ENCODE results near the gene AGO3. TPM values are rescaled to one million over a fixed set of nuclear protein-coding genes. Genes with fewer than 3 reads are reported as not detected.

AGO3 gene
- total RNA-seq, 1 experiment from 2014 or later = 13.3 TPM

DNA sequence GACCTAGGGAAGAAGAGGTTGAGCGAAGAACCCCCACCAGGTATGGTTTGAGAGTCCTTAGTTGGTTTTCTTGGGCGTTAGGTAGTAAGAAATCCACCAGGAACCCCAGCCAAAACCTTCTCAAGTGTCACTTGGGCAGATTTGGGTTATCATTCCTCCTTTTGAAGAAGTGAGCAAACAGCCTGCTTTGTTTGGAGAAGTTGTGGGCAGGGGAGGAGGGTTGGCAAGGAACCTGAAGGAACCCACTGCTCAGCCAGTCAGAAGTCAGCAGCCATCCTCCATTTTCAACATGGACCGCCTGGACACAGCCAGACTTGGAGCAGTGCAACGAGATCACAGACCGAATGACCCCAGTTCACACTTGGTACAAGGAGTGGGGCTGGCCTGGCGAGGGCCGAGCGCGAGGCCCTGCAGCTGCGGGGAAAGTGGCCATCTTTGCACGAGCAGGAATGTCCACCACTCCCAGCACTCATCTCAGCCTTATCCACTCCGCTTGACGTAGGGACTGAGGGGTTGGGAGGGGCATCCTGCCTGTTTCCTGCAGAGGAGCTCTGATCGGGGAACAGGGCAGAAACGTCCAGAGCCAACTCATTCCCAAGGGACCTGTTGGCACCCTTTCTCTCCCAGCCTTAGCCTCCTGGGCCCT lies 165.0 kb downstream of the AGO3 start:
- DNase-seq (ENCODE audit: low read depth) = no peak

DNA sequence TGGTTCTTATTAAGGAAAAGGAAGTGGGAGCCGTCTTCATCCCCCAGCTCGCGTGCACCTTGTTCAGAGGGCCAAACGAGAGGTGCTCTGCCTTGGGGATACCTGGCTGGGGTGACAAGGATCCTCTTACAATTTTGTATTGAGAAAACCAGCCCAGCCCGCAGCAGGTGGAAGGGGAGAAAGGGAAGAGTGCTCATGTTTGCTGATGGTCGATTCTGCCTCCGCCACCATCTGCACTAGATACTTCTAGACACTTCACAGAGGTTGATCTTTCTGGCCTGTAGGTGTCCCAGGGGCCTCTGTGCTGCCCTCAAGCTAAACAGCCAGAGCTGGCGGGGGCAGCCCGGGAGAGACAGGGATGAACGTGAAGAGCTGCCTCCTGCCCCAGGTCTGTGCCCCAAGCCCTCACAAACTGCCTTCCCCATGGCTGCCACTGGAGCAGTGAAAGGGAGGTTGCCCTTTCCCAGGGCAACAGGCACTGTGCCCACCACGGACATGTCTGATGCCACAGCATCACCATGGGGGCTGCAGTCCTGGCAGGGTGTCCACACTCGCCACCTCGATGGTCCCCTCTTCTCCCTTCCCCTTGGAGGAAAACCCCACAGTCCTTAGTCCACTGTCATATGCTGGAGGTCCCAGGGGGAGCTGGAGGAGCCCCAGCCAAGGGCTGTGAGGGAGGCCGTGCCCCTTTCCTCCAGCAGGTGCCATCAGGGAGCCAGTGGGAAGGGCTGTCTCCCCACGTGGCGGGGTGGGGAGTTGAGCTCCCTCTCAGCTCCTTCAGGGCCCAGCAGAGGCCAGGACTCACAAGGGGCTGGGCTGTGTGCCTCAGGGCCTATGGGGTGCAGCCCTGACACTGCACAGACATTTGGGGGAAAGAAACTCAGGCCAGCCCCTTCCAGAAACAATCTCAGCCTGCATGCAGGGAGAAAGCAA lies 165.9 kb downstream of the AGO3 start:
- peak; percentile 30 for DNase-seq (ENCODE audit: low read depth)

DNA sequence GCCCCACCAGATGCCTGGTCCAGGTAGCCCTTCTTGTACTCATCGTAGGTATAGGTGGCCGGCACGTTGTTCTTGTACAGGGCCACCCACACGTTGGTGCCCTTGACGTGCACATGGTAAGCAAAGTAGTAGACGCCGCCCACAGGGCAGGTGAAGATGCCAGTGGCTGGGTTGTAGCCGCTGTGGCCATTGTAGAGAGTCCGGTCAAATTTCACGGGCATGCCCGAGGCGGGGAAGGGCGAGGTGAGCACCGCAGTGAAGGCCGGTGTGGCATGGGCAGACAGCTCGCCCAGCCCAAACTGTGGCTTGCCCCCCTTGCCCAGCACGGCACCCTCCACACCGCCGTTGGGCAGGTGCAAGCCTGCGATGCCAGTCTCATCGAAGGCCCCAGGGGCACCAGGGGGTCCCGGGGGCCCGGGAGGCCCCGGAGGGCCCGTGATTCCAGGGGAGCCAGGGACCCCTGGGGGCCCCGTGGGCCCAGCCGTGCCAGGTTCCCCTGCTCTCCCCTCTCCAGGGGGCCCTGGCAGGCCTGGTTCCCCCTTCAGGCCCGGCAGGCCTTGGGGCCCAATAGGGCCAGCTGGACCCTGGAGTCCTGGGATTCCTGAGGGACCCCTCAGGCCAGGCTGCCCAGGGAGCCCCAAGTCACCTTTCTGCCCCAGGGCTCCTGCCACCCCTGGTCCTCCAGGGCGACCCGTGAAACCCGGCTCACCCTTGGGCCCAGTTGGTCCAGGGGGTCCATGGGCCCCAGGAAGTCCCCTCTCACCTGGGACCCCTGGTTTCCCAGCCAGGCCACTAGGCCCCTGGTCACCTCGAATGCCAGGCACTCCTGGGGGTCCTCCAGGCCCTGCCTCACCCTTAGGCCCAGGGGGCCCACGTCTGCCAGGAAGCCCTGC lies 167.0 kb downstream of the AGO3 start:
- no peak for DNase-seq (ENCODE audit: low read depth)

DNA sequence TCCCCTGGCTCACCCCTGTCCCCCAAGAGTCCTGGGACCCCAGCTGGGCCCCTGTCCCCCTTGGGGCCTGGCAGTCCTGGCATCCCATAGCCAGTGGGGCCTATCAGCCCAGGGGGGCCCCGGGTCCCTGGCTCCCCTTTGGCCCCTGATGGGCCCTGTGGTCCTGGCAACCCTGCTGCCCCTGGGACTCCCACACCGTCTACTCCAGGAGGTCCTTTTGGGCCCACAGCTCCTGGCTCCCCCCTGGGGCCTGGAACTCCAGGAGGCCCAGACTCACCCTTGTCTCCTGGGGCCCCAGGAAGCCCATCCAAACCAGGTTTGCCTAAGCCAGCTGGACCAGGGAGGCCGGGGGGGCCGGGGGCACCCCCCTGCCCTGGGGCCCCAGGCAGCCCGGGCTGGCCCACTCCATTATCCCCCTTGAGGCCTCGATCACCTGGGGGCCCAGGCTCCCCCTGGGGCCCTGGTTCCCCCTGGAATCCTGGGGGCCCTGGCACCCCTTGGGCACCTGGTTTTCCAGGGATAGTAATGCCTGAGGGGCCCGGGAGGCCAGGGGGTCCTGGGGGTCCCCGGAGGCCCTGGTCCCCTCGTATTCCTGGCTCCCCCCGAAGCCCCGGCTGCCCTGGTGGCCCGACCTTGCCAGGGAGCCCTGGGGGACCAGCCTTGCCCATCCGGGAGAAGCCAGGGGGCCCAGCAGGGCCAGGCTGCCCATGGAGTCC lies 167.9 kb downstream of the AGO3 start:
- DNase-seq (ENCODE audit: low read depth) = no peak

DNA sequence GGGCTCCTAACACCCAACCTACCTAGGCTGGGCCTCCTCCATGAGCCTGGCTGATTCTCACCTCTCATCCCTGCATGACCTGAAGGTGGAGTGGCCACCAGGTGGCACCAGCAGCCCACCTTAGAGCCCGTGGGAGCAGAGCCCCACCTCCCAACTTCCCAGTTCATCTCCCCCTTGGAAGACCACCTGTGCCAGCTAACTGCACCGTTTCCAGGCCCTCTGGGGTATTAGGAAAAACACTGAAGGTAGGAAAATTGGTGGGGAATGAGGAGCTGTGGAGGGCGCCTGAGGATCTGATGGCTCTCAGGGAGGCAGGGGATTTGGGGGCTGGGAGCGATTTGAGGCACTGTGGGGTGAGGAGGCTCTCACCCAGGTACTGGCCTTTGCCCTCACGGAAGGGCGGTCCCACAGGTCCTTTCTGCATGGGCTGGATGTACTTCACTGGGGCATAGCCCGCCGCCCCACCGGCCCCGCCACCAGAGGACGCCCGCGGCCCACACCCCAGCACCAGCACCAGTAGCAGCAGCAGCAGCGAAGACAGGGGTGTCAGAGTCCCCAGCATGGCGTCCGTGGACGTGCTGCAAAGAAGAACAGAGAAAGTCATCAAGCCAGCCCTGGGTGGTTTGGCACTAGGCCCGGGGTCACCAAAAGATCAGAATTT lies 168.9 kb downstream of the AGO3 start:
- peak; percentile 50 for DNase-seq (ENCODE audit: low read depth)

DNA sequence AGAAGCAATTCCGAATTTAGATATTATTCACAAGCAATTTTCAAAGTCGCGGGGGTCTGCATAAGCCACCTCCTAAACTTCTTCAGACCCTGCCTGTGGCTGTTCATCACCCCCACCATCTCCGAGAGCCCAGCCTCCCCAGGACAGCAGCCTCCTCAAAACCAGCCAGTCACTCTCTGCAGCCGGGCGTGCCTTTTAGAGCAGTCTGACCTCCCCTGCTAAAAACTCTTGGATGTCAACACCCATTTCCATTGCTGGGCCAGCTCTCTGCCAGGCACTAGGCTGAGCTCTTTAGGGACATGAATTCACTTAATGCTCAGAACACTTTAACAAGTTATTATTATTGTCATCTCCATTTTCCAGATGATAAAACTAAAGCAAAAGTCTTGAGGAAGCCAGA lies 169.5 kb downstream of the AGO3 start:
- no peak for DNase-seq (ENCODE audit: low read depth)

DNA sequence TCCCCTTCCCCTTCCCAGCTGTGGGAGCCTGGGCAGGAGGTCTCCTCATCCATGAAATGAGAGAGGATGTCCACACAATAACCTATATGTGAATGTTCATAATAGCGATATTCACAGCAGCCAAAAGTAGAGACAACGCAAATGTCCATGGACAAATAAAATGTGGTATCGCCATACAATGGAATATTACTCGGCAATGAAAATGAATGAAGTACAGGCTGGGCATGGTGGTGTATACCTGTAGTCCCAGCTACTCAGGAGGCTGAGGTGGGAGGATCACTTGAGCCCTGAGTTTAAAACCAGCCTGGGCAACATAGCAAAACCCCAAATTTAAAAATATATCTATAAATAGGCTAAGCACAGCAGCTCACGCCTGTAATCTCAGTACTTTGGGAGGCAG lies 170.6 kb downstream of the AGO3 start:
- no peak for DNase-seq (ENCODE audit: low read depth)

DNA sequence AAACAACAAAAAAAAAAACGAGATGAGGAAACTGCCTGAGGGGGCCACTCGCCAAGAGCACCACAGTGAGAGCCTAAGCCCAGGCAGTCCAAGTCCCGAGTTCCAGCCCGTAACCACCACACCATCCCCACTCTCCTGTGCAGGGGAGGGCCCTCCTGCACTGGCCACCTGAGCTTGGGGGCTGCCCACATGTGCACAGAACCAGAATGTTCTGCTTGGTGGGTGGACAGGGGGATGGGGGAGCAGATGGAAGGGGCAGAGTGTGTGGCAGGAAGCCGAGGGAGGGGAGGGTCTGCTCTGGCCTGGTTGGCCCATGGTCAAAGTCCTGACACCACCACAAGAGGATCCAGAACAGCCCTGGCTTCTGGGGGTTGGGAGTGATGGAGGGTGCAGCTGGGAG lies 175.4 kb downstream of the AGO3 start:
- DNase-seq (ENCODE audit: low read depth) = no peak

DNA sequence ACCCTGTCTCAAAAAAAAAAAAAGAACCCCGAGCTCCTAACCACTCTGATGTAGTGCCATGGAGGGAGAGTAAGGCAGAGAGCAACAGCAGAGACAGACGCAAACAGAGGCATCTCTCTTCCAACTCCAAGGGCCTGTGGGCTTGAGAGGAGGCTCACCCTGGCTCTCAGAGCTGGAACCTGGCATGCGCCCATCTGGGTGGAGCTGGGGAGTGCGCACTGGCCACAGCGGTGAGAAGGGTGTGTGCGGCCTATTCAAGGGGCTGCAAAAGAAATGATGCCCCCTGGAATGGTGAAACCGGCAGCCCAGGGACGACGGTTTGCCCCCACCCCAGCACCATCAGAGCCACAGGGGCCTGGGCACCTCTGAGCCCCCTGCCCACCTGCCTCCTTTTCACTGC lies 176.5 kb downstream of the AGO3 start:
- DNase-seq (ENCODE audit: low read depth) = no peak

DNA sequence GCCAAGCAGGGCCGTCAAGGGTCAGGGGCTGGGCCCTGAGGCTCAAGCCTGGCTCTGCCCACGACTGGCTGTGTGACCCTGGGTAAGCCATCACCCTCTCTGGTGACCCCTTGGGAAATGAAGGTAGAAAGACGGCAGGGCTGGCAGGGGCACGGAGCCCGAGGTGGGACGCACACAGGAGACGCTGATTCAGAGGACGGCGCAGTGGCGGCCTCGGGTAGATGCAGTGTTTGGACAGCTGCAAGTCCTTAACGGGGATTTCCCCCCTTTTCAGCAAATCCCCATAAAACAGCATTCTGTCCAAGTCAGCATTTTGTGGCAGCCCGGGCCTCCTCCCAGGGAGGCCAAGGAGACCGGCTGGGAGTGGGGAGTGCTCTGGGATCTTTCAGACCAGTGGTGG lies 177.4 kb downstream of the AGO3 start:
- no peak for DNase-seq (ENCODE audit: low read depth)

DNA sequence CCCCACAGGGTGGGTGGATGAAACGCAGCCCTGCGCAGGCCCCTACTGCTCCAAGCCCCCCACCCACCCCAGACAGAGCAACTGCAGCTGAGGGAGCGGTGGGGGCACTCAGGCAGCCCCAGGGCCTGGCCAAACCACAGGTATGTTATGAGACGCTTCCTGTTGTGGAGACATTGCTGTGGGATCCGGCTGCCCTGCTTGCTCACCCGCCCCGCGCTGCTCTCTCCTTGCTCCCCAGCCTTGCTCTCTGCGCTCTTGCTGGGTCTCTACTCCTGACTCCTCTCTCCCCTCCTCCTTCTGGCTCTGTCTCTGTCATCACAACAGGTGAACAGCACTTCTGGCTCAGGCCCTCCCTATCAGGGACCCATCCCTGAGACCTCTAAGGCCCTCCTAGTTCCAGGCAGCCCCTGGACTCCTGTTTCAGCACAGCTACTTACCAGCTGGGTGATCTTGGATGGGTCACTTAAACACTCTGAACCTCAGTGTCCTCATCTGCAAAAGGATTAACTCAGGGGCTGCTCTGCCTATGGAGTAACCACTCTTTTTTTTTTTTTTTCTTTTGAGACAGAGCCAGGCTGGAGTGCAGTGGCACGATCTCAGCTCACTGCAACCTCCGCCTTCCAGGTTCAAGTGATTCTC lies 178.3 kb downstream of the AGO3 start:
- DNase-seq (ENCODE audit: low read depth) = peak; percentile 56

DNA sequence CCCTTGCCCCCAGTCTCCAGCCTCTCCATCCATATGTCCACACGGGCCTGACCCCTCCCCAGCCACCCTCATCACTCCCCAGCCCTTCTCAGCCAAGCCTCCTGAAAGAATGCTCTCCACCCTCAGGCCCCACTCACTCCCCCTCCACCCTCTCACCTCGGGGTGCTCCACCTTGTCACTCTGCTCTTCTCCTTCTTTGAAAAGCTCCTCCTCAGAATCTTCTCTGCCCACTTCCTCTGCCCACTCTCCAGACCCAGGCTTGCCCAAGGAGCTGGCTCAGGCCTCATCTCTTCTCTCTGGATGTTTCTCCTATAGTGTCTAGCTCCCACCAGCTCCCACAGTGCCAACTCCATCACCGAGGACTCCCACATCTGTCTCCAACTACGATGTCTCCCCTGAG lies 180.2 kb downstream of the AGO3 start:
- DNase-seq (ENCODE audit: low read depth) = no peak

DNA sequence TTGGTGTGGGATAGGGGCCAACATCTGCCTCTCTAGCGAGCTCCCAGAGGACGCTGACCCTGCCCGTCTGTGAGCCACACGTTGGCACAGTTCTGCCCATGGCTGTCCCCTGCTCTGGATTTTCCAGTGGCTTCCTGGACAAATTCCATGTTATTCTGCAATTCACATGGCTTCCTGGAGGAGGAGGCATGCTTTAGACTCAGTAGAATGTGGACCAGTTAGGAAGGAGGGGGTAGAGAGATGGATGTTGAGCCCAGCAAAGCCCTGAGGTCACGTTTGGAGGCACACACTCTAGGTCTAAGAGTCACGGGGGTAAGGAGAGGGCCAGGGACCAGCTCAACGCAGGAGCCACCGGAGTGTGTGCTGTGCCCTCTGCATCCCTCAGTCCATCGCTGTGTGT lies 181.9 kb downstream of the AGO3 start:
- DNase-seq (ENCODE audit: low read depth) = no peak

DNA sequence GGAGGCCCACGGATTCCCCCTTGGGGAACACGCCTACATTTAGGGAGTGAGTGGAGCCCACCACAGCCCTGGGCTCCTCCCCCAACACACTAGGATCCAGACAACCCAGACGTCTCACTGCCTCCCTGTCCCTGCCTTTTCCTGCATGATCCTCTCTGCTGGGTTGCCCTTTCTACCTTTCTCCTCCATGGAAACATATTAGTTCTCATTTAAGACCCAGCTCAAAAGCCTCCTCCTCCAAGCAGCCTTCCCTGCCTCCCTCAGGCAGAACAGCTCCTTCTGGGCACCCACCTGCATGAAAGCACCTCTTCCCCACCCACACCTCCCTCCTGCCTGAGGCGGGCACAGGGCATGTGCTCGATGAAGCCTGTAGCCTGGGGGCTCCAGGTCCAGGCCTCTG lies 183.5 kb downstream of the AGO3 start:
- DNase-seq (ENCODE audit: low read depth) = no peak

DNA sequence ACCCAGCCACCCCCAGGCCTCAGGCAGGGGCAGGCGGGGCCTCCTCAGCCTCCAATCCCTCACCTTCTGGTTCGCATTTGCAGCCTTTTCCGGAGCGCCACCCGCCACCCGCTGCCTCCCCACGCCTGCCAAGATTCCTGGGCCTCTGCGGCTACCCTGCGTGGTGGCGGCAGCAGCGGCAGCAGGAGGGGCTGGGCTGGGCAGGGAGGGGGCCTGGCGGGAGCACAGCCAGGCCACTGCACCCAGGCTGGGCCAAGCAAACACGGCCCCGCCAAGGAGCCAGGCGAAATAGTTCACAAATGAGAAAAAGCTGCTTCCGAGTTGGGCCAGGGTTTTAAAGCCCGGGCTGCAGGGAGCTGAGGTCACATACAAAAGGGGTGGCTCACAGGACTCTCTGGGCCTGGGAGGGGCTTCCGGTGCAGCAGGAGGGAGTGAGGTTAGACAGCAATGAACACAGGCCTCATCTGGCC lies 184.3 kb downstream of the AGO3 start:
- DNase-seq (ENCODE audit: low read depth) = no peak

DNA sequence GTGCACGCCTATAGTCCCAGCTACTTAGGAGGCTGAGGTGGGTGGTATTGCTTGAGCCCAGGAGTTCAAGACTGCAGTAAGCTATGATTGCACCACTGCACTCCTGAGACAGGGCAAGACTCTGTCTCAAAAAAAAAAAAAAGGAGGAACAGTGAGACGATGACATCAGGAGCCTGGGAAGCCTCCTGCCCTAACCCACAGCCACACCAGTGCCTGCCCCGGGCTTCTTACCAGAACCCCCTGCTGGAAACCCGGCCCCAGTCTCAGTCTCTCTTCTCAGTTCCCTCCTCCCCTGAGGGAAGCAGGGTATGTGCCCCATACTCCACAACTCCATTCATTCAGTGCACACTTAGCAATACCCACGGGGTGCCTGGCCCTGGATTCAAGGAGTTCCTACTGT lies 185.0 kb downstream of the AGO3 start:
- no peak for DNase-seq (ENCODE audit: low read depth)

DNA sequence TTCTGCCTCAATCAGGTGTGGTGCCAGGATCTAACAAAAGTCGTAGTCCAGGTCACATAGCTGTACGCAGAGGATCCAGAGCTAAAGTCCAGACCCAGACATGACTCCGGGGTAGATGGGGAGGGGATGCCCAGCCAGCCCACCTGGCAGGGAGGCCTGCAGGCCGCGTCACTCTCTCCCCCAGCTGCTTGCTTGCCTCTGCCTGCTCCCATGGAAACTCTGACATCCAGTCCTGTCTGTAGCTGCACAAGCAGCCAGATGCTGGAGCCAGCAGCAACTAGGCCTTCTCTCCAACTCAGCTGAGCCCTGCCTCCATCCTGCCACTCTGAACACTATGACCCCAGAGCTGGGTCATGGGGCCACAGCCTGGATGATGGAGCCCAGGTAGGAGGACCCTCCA lies 186.0 kb downstream of the AGO3 start:
- no peak for DNase-seq (ENCODE audit: low read depth)

DNA sequence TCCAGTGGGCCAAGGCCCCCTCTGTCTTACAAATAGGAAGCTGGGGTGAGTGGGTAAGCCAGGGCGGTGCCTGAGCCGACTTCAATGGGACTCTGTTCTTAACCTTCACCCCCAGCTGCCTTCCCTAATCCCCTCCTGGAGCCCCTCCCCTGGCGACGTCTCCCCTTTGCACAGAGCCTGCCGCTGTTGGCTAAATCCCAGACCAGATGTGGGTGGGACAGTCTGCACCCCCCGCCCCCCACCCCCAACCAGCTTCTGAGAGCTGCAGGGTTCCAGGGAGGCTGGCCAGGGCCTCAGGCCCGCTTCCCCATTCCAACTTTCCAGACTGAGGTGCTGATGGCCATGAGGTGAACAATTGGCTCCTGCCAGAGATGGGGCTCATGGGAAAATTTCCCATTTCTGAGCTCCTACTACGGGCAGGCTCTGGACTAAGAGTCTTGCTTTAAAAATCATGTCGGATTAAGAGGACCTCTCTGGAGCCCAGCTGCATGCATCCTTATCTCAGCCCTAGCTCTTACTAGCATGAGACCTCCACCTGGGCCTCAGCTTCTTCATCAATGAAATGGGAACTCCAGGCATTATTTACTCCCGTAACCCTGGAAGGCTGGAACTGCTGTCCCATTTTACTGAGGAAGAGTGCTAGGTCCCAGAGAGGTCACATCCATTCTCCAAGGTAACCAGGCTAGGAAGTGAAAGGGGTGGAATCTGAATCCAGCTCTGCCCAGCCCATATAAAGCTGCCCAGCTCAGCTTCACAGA lies 187.7 kb downstream of the AGO3 start:
- DNase-seq (ENCODE audit: low read depth) = no peak

DNA sequence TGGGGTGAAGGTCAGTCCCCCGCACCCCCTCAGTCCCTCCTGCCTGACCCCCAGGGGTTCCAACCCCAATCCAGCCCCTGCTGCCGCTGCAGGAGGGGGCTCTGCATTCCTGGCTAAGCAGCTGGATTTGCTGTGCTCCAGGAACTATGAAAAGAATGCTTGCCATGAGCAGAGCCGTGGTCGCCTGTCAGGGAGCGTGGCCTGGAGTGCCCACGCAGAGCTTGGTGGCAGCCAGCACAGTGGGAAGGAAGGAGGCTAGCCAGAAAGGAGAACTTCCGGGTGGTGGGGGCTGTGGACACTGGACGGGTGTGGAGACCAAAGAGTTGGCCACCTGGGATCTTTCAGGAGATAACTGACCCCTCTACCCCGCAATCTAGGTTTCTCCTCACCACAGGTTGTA lies 188.6 kb downstream of the AGO3 start:
- DNase-seq (ENCODE audit: low read depth) = no peak
